ENCODE results near the gene SYCP1. TPM values are rescaled to one million over a fixed set of nuclear protein-coding genes. Genes with fewer than 3 reads are reported as not detected.

Gene SYCP1
- total and polyA plus RNA-seq, 10 of the 15 experiments (the other 5 are each of a cell fraction or from before 2014, with no cell fraction given), result not detected

DNA sequence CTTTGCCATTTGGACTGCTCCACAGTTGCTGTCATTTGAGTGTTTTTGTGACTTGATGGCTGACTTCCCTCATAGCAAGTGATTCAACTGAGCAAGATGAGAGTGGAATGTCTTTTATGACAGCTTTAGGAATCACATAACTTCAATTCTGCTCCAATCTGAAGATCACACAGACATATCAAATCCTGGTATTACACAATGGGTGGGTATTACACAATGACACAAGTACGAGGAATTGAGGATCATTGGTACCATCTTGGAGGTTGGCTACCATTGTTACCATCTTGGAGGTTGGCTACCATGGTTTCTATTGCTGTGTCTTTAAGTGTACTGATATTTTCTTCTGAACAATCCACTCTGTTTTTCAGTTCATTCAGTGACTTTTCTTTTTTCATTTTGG lies 166.5 kb downstream of the SYCP1 start (continued):
- TF ChIP-seq PRDM15 (CRISPR knock-in tag; IDR thresholded peaks at IDR 0.05), result no peak
- TF ChIP-seq PKNOX1 (IDR thresholded peaks at IDR 0.05), result no peak
- TF ChIP-seq MYC (IDR thresholded peaks at IDR 0.05; ENCODE audit: insufficient read depth, insufficient read length, insufficient replicate concordance, low read length, severe bottlenecking), result no peak
- no peak for TF ChIP-seq SIN3A (IDR thresholded peaks at IDR 0.05; ENCODE audit: low read depth, low read length)
- TF ChIP-seq TAF1 (IDR thresholded peaks at IDR 0.05; ENCODE audit: borderline replicate concordance, low read depth, low read length), result no peak
- no peak for TF ChIP-seq CBX3 (IDR thresholded peaks at IDR 0.05; ENCODE audit: borderline replicate concordance, low read depth)
- TF ChIP-seq ASH2L (IDR thresholded peaks at IDR 0.05; ENCODE audit: borderline replicate concordance, low read depth), result no peak

- Histone ChIP-seq H3K36me3 (ENCODE audit: control insufficient read depth in 2 of 2, insufficient read depth in 2 of 2, low read length in 1 of 2) (no peaks in the 10 kb centered on the region), H3K4me1 (ENCODE audit: control insufficient read depth, insufficient read depth, low read length) (no peaks in the 10 kb centered on the region), H3K4me3 (no peak overlapping the region), H3K79me2 (ENCODE audit: control insufficient read depth, insufficient read depth, low read length) (no peaks in the 10 kb centered on the region), H4K20me1 (ENCODE audit: control insufficient read depth, insufficient read depth) (no peaks in the 10 kb centered on the region), H3K4me2 (ENCODE audit: control insufficient read depth, insufficient read depth) (no peak overlapping the region), H2AFZ (ENCODE audit: control insufficient read depth, low read depth, low read length) (no peak overlapping the region), H3K27ac (ENCODE audit: control insufficient read depth, insufficient read depth) (no peak overlapping the region), H3K27me3 (replicated peaks in 1 of 2; ENCODE audit: control insufficient read depth in 2 of 2, insufficient read depth in 2 of 2, low read length in 1 of 2) (no peaks in the 10 kb centered on the region), H3K9ac (ENCODE audit: control insufficient read depth, insufficient read depth, low read length) (no peak overlapping the region), H3K9me3 (replicated peaks; ENCODE audit: control insufficient read depth, insufficient read depth, low read length) (no peaks in the 10 kb centered on the region)
- no peak for TF ChIP-seq TCF12 (IDR thresholded peaks at IDR 0.05; ENCODE audit: low read depth, low read length)
- TF ChIP-seq KLF5 (IDR thresholded peaks at IDR 0.05; ENCODE audit: partially characterized antibody), result no peak
- TF ChIP-seq, protein P1, sequence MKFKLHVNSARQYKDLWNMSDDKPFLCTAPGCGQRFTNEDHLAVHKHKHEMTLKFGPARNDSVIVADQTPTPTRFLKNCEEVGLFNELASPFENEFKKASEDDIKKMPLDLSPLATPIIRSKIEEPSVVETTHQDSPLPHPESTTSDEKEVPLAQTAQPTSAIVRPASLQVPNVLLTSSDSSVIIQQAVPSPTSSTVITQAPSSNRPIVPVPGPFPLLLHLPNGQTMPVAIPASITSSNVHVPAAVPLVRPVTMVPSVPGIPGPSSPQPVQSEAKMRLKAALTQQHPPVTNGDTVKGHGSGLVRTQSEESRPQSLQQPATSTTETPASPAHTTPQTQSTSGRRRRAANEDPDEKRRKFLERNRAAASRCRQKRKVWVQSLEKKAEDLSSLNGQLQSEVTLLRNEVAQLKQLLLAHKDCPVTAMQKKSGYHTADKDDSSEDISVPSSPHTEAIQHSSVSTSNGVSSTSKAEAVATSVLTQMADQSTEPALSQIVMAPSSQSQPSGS (IDR thresholded peaks at IDR 0.05; ENCODE audit: low read length), result no peak
- TF ChIP-seq CBX3 (IDR thresholded peaks at IDR 0.05; ENCODE audit: borderline replicate concordance, low read depth), result no peak
- no peak for TF ChIP-seq RUNX3 (IDR thresholded peaks at IDR 0.05; ENCODE audit: low read length)
- TF ChIP-seq CREM (IDR thresholded peaks at IDR 0.05; ENCODE audit: low read depth), result no peak
- no peak for TF ChIP-seq NR2C1 (IDR thresholded peaks at IDR 0.05)
- no peak for TF ChIP-seq CHD4 (IDR thresholded peaks at IDR 0.05)
- ChIA-PET RAD21 (ENCODE audit: unreplicated experiment) (interaction anchor here (1.1 kb wide), 1 partner anchor 30 kb away, joined by 3 read pairs; no protein-coding TSS in a partner anchor), CTCF (interaction anchor here (0.5 to 1.5 kb wide), 3 partner anchors 11 to 950 kb away, joined by 3 to 5 read pairs (median 3); no protein-coding TSS in a partner anchor), SMC1A (ENCODE audit: uncharacterized antibody, unreplicated experiment) (interaction anchor here (1.5 kb wide), 1 partner anchor 25 kb away, joined by 3 read pairs; no protein-coding TSS in a partner anchor), POLR2A (no interaction called here)
- intact Hi-C loops (cut with micrococcal nuclease; ENCODE audit: unreplicated experiment) (no loop called here), in situ Hi-C loops (cut with MboI) (no loop called here)
- no peak for FAIRE-seq
- no TSS peak for BruUV-seq (replicated peaks)
- DNase-seq (ENCODE audit: low read depth, low spot score), result no peak
- no peak for ATAC-seq
Observed at GRCh38 chr1:115023593-115023992, 168.9 kb downstream of the SYCP1 start.
